ENCODE measurements around the gene BLTP3A. TPM values are rescaled to one million over a fixed set of nuclear protein-coding genes. Genes with fewer than 3 reads are reported as not detected.

The BLTP3A gene
- total RNA-seq, 1 experiment from 2014 or later = 20.2 TPM

DNA sequence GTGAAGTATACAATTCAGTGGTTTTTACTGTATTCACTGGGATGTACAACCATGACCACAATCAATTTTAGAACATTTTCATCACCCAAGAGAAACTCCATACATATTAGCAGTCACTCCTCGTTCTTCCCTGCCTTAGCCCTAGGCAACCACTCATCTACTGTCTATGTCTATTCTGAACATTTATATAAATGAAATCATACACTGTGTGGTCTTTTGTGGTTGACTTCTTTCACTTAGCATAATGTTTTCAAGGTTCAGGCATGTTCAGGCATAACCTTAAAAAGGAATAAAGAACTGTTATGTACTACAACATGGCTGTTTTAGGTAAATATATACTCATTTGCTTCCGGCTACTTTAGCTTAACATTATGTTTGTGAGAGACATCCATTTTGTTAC is 37.3 kb downstream of the BLTP3A start:
- TF ChIP-seq SIN3A (IDR thresholded peaks at IDR 0.05; ENCODE audit: borderline replicate concordance, insufficient read depth, low read depth, low read length) = no peak
- TF ChIP-seq, protein P1, sequence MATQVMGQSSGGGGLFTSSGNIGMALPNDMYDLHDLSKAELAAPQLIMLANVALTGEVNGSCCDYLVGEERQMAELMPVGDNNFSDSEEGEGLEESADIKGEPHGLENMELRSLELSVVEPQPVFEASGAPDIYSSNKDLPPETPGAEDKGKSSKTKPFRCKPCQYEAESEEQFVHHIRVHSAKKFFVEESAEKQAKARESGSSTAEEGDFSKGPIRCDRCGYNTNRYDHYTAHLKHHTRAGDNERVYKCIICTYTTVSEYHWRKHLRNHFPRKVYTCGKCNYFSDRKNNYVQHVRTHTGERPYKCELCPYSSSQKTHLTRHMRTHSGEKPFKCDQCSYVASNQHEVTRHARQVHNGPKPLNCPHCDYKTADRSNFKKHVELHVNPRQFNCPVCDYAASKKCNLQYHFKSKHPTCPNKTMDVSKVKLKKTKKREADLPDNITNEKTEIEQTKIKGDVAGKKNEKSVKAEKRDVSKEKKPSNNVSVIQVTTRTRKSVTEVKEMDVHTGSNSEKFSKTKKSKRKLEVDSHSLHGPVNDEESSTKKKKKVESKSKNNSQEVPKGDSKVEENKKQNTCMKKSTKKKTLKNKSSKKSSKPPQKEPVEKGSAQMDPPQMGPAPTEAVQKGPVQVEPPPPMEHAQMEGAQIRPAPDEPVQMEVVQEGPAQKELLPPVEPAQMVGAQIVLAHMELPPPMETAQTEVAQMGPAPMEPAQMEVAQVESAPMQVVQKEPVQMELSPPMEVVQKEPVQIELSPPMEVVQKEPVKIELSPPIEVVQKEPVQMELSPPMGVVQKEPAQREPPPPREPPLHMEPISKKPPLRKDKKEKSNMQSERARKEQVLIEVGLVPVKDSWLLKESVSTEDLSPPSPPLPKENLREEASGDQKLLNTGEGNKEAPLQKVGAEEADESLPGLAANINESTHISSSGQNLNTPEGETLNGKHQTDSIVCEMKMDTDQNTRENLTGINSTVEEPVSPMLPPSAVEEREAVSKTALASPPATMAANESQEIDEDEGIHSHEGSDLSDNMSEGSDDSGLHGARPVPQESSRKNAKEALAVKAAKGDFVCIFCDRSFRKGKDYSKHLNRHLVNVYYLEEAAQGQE (IDR thresholded peaks at IDR 0.05; ENCODE audit: insufficient read depth in 1 of 2, low read depth in 2 of 2, low read length in 1 of 2) = no peak
- TF ChIP-seq POLR2AphosphoS5 (IDR thresholded peaks at IDR 0.05; ENCODE audit: low read depth, low read length) = no peak
- TF ChIP-seq, protein P2, sequence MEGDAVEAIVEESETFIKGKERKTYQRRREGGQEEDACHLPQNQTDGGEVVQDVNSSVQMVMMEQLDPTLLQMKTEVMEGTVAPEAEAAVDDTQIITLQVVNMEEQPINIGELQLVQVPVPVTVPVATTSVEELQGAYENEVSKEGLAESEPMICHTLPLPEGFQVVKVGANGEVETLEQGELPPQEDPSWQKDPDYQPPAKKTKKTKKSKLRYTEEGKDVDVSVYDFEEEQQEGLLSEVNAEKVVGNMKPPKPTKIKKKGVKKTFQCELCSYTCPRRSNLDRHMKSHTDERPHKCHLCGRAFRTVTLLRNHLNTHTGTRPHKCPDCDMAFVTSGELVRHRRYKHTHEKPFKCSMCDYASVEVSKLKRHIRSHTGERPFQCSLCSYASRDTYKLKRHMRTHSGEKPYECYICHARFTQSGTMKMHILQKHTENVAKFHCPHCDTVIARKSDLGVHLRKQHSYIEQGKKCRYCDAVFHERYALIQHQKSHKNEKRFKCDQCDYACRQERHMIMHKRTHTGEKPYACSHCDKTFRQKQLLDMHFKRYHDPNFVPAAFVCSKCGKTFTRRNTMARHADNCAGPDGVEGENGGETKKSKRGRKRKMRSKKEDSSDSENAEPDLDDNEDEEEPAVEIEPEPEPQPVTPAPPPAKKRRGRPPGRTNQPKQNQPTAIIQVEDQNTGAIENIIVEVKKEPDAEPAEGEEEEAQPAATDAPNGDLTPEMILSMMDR (IDR thresholded peaks at IDR 0.05) = no peak
- TF ChIP-seq TCF7L2 (IDR thresholded peaks at IDR 0.05; ENCODE audit: low read depth, low read length) = no peak
- no peak overlapping the region for H3K27ac ChIP-seq (ENCODE audit: low read length)
- DNase-seq (ENCODE audit: low read depth, low spot score) (no peak), ATAC-seq (no peak)
- CTCF ChIA-PET = no interaction called here
- no peaks in the 10 kb centered on the region for H3K36me3 ChIP-seq (ENCODE audit: control insufficient read depth, insufficient read depth, low read length)
- H3K4me1 ChIP-seq (ENCODE audit: control insufficient read depth, insufficient read depth, low read length) = no peaks in the 10 kb centered on the region
- intact Hi-C loops (cut with micrococcal nuclease; ENCODE audit: unreplicated experiment) (no loop called here), in situ Hi-C loops (cut with HindIII; ENCODE audit: low pct_unique_long_range_greater_than_20kb, low sequenced_read_pairs) (no loop called here)
- BruUV-seq (replicated peaks) = TSS peak; percentile 72
- no peaks in the 10 kb centered on the region for H3K9me3 ChIP-seq (ENCODE audit: control insufficient read depth, insufficient read depth, low read depth, low read length)
- POLR2A ChIA-PET = no interaction called here
- H3K4me3 ChIP-seq (ENCODE audit: low read depth in 2 of 2, low read length in 2 of 2) = no peak overlapping the region
- H3K27me3 ChIP-seq (ENCODE audit: control insufficient read depth, insufficient read depth, low read length) = no peaks in the 10 kb centered on the region

DNA sequence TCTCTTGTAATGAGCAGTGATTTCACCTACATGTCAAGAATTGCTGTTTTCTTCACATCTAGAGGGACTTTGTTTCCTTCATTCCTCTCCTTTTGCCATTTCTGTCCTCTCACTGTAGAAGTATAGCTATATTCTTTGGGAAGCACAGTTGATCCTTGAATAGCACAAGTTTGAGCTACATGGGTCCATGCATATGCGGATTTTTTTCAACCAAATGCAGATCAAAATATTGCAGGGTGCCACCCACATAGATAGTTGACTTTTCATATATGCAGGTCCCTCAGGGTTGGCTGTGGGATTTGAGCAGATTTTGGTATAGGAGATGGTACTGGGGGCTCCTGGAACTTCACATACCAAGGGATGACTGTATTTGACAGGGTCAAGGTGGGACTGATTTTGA is 41.1 kb downstream of the BLTP3A start:
- no peaks in the 10 kb centered on the region for H3K9me3 ChIP-seq (ENCODE audit: control insufficient read depth, insufficient read depth, low read depth, low read length)
- intact Hi-C loops (cut with micrococcal nuclease; ENCODE audit: unreplicated experiment) (no loop called here), in situ Hi-C loops (cut with HindIII; ENCODE audit: low pct_unique_long_range_greater_than_20kb, low sequenced_read_pairs) (no loop called here)
- no peak overlapping the region for H3K27ac ChIP-seq (ENCODE audit: low read length)
- ATAC-seq (no peak), DNase-seq (ENCODE audit: low read depth, low spot score) (no peak)
- CTCF ChIA-PET = no interaction called here
- peaks cover 7% of the 10 kb centered on the region for H3K36me3 ChIP-seq (ENCODE audit: control insufficient read depth, insufficient read depth, low read length)
- no peaks in the 10 kb centered on the region for H3K27me3 ChIP-seq (ENCODE audit: control insufficient read depth, insufficient read depth, low read length)
- POLR2A ChIA-PET = interaction anchor here (0.6 kb wide), 1 partner anchor 27 kb away, joined by 3 read pairs; no protein-coding TSS in a partner anchor
- H3K4me1 ChIP-seq (ENCODE audit: control insufficient read depth, insufficient read depth, low read length) = no peaks in the 10 kb centered on the region
- TF ChIP-seq SIN3A (IDR thresholded peaks at IDR 0.05; ENCODE audit: borderline replicate concordance, insufficient read depth, low read depth, low read length) (no peak), TCF7L2 (IDR thresholded peaks at IDR 0.05; ENCODE audit: low read depth, low read length) (no peak), POLR2AphosphoS5 (IDR thresholded peaks at IDR 0.05; ENCODE audit: low read depth, low read length) (no peak)
- TF ChIP-seq, protein P2 (IDR thresholded peaks at IDR 0.05) = no peak
- TF ChIP-seq, protein P1 (IDR thresholded peaks at IDR 0.05; ENCODE audit: insufficient read depth in 1 of 2, low read depth in 2 of 2, low read length in 1 of 2) = no peak
- H3K4me3 ChIP-seq (ENCODE audit: low read depth in 2 of 2, low read length in 2 of 2) = no peak overlapping the region
- no TSS peak for BruUV-seq (replicated peaks)

Measured in Panc1 (cell line).